ENCODE measurements around the gene RALGDS.
"Not testable (repeated sequence)": the region's sequence is repeated elsewhere in the genome, so short reads cannot be mapped to it uniquely, and the experiment has no call there.

Gene RALGDS

GRCh38 chr9:133086212-133086860, 34.7 kb downstream of the RALGDS start:
- DNase-seq, result not testable (repeated sequence)

- not testable (repeated sequence) for DNase-seq
These were observed 37.4 kb downstream of the RALGDS start for GRCh38 chr9:133083688-133084087.

GRCh38 chr9:133081957-133082644, 38.9 kb downstream of the RALGDS start:
- not testable (repeated sequence) for DNase-seq

- DNase-seq, result not testable (repeated sequence)
These were observed 40.0 kb downstream of the RALGDS start for GRCh38 chr9:133080786-133081779.

- DNase-seq, result no peak
These were observed 40.9 kb downstream of the RALGDS start for GRCh38 chr9:133080161-133080560.

- no peak for DNase-seq
These were observed 42.6 kb downstream of the RALGDS start for GRCh38 chr9:133078486-133078885.

GRCh38 chr9:133076691-133077090, 44.3 kb downstream of the RALGDS start:
- DNase-seq, result no peak

- no peak for DNase-seq
These were observed 45.0 kb downstream of the RALGDS start for GRCh38 chr9:133075925-133076630.

GRCh38 chr9:133074111-133074651, 46.9 kb downstream of the RALGDS start:
- no peak for DNase-seq

- DNase-seq, result peak; percentile 61
These were observed 47.7 kb downstream of the RALGDS start for GRCh38 chr9:133073086-133074014.

GRCh38 chr9:133072210-133072609, 48.8 kb downstream of the RALGDS start:
- DNase-seq, result not testable (repeated sequence)

- no peak for DNase-seq
These were observed 49.4 kb downstream of the RALGDS start for GRCh38 chr9:133071484-133072150.

- not testable (repeated sequence) for DNase-seq
These were observed 50.1 kb downstream of the RALGDS start for GRCh38 chr9:133070985-133071384.

GRCh38 chr9:133070500-133070961, 50.5 kb downstream of the RALGDS start:
- DNase-seq, result not testable (repeated sequence)

GRCh38 chr9:133068431-133068830, 52.6 kb downstream of the RALGDS start:
- not testable (repeated sequence) for DNase-seq

- DNase-seq, result no peak
These were observed 53.2 kb downstream of the RALGDS start for GRCh38 chr9:133067813-133068212.

- DNase-seq, result no peak
These were observed 54.0 kb downstream of the RALGDS start for GRCh38 chr9:133067006-133067405.

- no peak for DNase-seq
These were observed 54.7 kb downstream of the RALGDS start for GRCh38 chr9:133066181-133066983.

- no peak for DNase-seq
These were observed 56.0 kb downstream of the RALGDS start for GRCh38 chr9:133065070-133065388.
